HCT116 (cell line): ENCODE measurements around the gene MYO10.
A peak's percentile ranks its signal among the peaks of the same experiment; 100 is the strongest.

Experiments used
- MAX ChIP-seq: IDR thresholded peaks from 2 replicates; pipeline ENCODE4 v1.6.1; 2012
- POLR2A ChIP-seq: IDR thresholded peaks from 2 replicates; pipeline ENCODE4 v1.7.0; 2011; ENCODE audit warnings: borderline replicate concordance; ENCODE audit not compliant: insufficient read depth, insufficient read length; ENCODE audit errors: extremely low read depth
- TCF7L2 ChIP-seq: IDR thresholded peaks from 2 replicates; pipeline ENCODE4 v1.7.0; 2011; ENCODE audit warnings: borderline replicate concordance, inconsistent platforms; ENCODE audit not compliant: insufficient read depth, insufficient read length; ENCODE audit errors: extremely low read depth
- TF ChIP-seq, protein P1 (sequence below), 3 experiments: fragments of 200-600 bp in 1 of 3; sonication (generic) in 1 of 3; IDR thresholded peaks in 2 of 3; conservative IDR thresholded peaks in 1 of 3; 2 replicates each; pipeline ENCODE4 v1.5.1; 2012 to 2017; ENCODE audit warnings: low read depth in 2 of 3, low read length in 2 of 3, antibody characterized with exemption in 1 of 3, borderline replicate concordance in 1 of 3, control low read depth in 1 of 3, mild to moderate bottlenecking in 1 of 3, mixed read lengths in 1 of 3, mixed run types in 1 of 3, moderate library complexity in 1 of 3; ENCODE audit not compliant: insufficient read depth in 1 of 3

- TF ChIP-seq MAX (no peak), POLR2A (no peak), TCF7L2 (no peak)
- TF ChIP-seq, protein P1, sequence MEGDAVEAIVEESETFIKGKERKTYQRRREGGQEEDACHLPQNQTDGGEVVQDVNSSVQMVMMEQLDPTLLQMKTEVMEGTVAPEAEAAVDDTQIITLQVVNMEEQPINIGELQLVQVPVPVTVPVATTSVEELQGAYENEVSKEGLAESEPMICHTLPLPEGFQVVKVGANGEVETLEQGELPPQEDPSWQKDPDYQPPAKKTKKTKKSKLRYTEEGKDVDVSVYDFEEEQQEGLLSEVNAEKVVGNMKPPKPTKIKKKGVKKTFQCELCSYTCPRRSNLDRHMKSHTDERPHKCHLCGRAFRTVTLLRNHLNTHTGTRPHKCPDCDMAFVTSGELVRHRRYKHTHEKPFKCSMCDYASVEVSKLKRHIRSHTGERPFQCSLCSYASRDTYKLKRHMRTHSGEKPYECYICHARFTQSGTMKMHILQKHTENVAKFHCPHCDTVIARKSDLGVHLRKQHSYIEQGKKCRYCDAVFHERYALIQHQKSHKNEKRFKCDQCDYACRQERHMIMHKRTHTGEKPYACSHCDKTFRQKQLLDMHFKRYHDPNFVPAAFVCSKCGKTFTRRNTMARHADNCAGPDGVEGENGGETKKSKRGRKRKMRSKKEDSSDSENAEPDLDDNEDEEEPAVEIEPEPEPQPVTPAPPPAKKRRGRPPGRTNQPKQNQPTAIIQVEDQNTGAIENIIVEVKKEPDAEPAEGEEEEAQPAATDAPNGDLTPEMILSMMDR (IDR thresholded peaks at IDR 0.05 in 2 of 3, conservative IDR thresholded peaks at IDR 0.05 in 1 of 3; ENCODE audit: borderline replicate concordance in 1 of 3, insufficient read depth in 1 of 3, low read depth in 2 of 3, low read length in 2 of 3): peak in 2 of 3 experiments; percentile 31 to 38; a peak in 4 of 6 replicates
Observed at GRCh38 chr5:16679863-16680262, 256.2 kb downstream of the MYO10 start.
